H1 (cell line): ENCODE measurements around the gene C3. TPM values are rescaled to one million over a fixed set of nuclear protein-coding genes. Genes with fewer than 3 reads are reported as not detected.
A peak's percentile ranks its signal among the peaks of the same experiment; 100 is the strongest.

Experiments
- CTCF ChIA-PET: fragments of 300-600 bp; sonication (Branson Sonifier 250); formaldehyde crosslinking; loops from one replicate; lab custom pipeline; 2021; ENCODE audit not compliant: partially characterized antibody; lab: Charles Lee
- POLR2A ChIA-PET: fragments of 300-600 bp; sonication (Branson Sonifier 250); formaldehyde crosslinking; loops from one replicate; lab custom pipeline; 2021; ENCODE audit warnings: inconsistent platforms; ENCODE audit not compliant: partially characterized antibody; lab: Charles Lee
- DNase-seq, 2 experiments: peaks; one replicate each; pipeline versions ENCODE4 v3.0.0 to v3.0.0-alpha.2; 2010 to 2022; ENCODE audit warnings: low spot score in 2 of 2, low read depth in 1 of 2, mixed read lengths in 1 of 2
- FAIRE-seq: peaks from 2 replicates; lab custom pipeline; 2011; peaks lifted over from hg19 to GRCh38; lab: Jason Lieb, UNC
- H2AFZ ChIP-seq: 2 replicates; pipeline ENCODE4 v1.8.1; 2012; ENCODE audit warnings: low read length, inconsistent platforms
- H2AK5ac ChIP-seq: 2 replicates; pipeline ENCODE4 v1.6.1; 2013; ENCODE audit warnings: low read depth, low read length
- H2BK120ac ChIP-seq: replicated peaks from 2 replicates; pipeline ENCODE3; 2013; ENCODE audit warnings: low read depth, low read length, inconsistent platforms
- H2BK12ac ChIP-seq: 2 replicates; pipeline ENCODE4 v1.6.1; 2013; ENCODE audit warnings: low read depth, low read length
- H2BK15ac ChIP-seq: 2 replicates; pipeline ENCODE4 v1.6.1; 2013; ENCODE audit warnings: low read length
- H2BK20ac ChIP-seq: 2 replicates; pipeline ENCODE4 v1.6.1; 2013; ENCODE audit warnings: low read length
- H2BK5ac ChIP-seq: 2 replicates; pipeline ENCODE4 v1.6.1; 2013; ENCODE audit warnings: low read depth, low read length
- H3K14ac ChIP-seq: 2 replicates; pipeline ENCODE4 v1.6.1; 2013; ENCODE audit warnings: inconsistent platforms; ENCODE audit not compliant: insufficient read length
- H3K18ac ChIP-seq: 2 replicates; pipeline ENCODE4 v1.6.1; 2013; ENCODE audit warnings: low read length; ENCODE audit errors: extremely low read depth
- H3K23ac ChIP-seq: 2 replicates; pipeline ENCODE4 v1.6.1; 2013; ENCODE audit warnings: inconsistent platforms; ENCODE audit not compliant: insufficient read length
- H3K23me2 ChIP-seq: 2 replicates; pipeline ENCODE4 v1.6.1; 2013; ENCODE audit warnings: low read depth, low read length
- H3K27ac ChIP-seq: 2 replicates; pipeline ENCODE4 v1.6.1; 2011; ENCODE audit warnings: low read depth, low read length, inconsistent platforms
- H3K27me3 ChIP-seq, 4 experiments: replicated peaks in 1 of 4; 1 replicate in 1 of 4; 2 replicates in 3 of 4; pipeline versions ENCODE4 v1.6.1 to v1.8.1; 2011 to 2013; ENCODE audit warnings: low read length in 3 of 4, mild to moderate bottlenecking in 3 of 4, inconsistent platforms in 2 of 4, mixed read lengths in 2 of 4, moderate library complexity in 1 of 4; ENCODE audit not compliant: control insufficient read depth in 3 of 4, insufficient read depth in 3 of 4; ENCODE audit errors: extremely low read depth in 1 of 4
- H3K36me3 ChIP-seq, 4 experiments: 2 replicates each; pipeline versions ENCODE4 v1.6.1 to v1.8.1; 2011 to 2013; ENCODE audit warnings: mild to moderate bottlenecking in 4 of 4, low read length in 3 of 4, moderate library complexity in 2 of 4, control low read depth in 1 of 4, inconsistent platforms in 1 of 4; ENCODE audit not compliant: insufficient read depth in 4 of 4, control insufficient read depth in 2 of 4
- H3K4ac ChIP-seq: replicated peaks from 2 replicates; pipeline ENCODE3; 2013; ENCODE audit warnings: low read length, low read depth, mixed read lengths, inconsistent platforms; ENCODE audit not compliant: insufficient read length
- H3K4me1 ChIP-seq, 4 experiments: replicated peaks in 1 of 4; 1 replicate in 1 of 4; 2 replicates in 3 of 4; pipeline versions ENCODE4 v1.6.1 to v1.8.1; 2011 to 2013; ENCODE audit warnings: low read length in 3 of 4, inconsistent platforms in 2 of 4, mixed read lengths in 1 of 4; ENCODE audit not compliant: insufficient read depth in 4 of 4, control insufficient read depth in 3 of 4
- H3K4me2 ChIP-seq, 2 experiments: 2 replicates each; pipeline versions ENCODE4 v1.6.1 to v1.8.1; 2011 to 2013; ENCODE audit warnings: low read depth in 2 of 2, low read length in 2 of 2, control low read depth in 1 of 2, inconsistent platforms in 1 of 2, mild to moderate bottlenecking in 1 of 2; ENCODE audit not compliant: insufficient read depth in 1 of 2
- H3K4me3 ChIP-seq, 4 experiments: fragments of 200-600, 300-600 bp in 1 of 4; sonication (generic), shearing (Covaris generic), sonication (Bioruptor Twin) in 1 of 4; 2 replicates each; pipeline versions ENCODE4 v1.5.1 to v1.8.1; 2011 to 2016; ENCODE audit warnings: low read length in 4 of 4, low read depth in 3 of 4, control low read depth in 2 of 4, inconsistent platforms in 2 of 4, mild to moderate bottlenecking in 2 of 4, mixed read lengths in 1 of 4, moderate library complexity in 1 of 4; ENCODE audit not compliant: insufficient read depth in 2 of 4; ENCODE audit errors: extremely low read depth in 1 of 4
- H3K56ac ChIP-seq: replicated peaks from 2 replicates; pipeline ENCODE3; 2013; ENCODE audit warnings: low read depth, mild to moderate bottlenecking, mixed read lengths, low read length, inconsistent platforms; ENCODE audit not compliant: insufficient read length
- H3K79me1 ChIP-seq: 2 replicates; pipeline ENCODE4 v1.6.1; 2013; ENCODE audit warnings: low read depth, low read length, control low read depth
- H3K79me2 ChIP-seq, 2 experiments: 2 replicates each; pipeline versions ENCODE4 v1.6.1 to v1.8.1; 2012 to 2013; ENCODE audit warnings: low read length in 2 of 2, mild to moderate bottlenecking in 2 of 2, inconsistent platforms in 1 of 2; ENCODE audit not compliant: insufficient read depth in 2 of 2, control insufficient read depth in 1 of 2
- H3K9ac ChIP-seq, 4 experiments: replicated peaks in 1 of 4; 1 replicate in 1 of 4; 2 replicates in 3 of 4; pipeline versions ENCODE4 v1.6.1 to v1.8.1; 2011 to 2013; ENCODE audit warnings: low read depth in 3 of 4, low read length in 3 of 4, control low read depth in 2 of 4, mild to moderate bottlenecking in 2 of 4, moderate library complexity in 2 of 4, inconsistent platforms in 1 of 4; ENCODE audit errors: extremely low read depth in 1 of 4
- H3K9me3 ChIP-seq, 2 experiments: 2 replicates each; pipeline versions ENCODE4 v1.6.1 to v1.8.1; 2012 to 2013; ENCODE audit warnings: mild to moderate bottlenecking in 2 of 2, moderate library complexity in 2 of 2, control low read depth in 1 of 2, inconsistent platforms in 1 of 2, low read depth in 1 of 2, low read length in 1 of 2, mixed read lengths in 1 of 2; ENCODE audit not compliant: insufficient read depth in 2 of 2
- H4K20me1 ChIP-seq, 2 experiments: replicated peaks in 1 of 2; 2 replicates each; pipeline versions ENCODE3 to v1.8.1; 2011 to 2013; ENCODE audit warnings: inconsistent platforms in 2 of 2, low read length in 2 of 2, mild to moderate bottlenecking in 1 of 2; ENCODE audit not compliant: insufficient read depth in 2 of 2, control insufficient read depth in 1 of 2
- H4K5ac ChIP-seq: 2 replicates; pipeline ENCODE4 v1.6.1; 2013; ENCODE audit warnings: low read length, low read depth, mixed read lengths, inconsistent platforms; ENCODE audit not compliant: insufficient read length
- H4K8ac ChIP-seq: 2 replicates; pipeline ENCODE4 v1.8.0; 2013; ENCODE audit warnings: mild to moderate bottlenecking, moderate library complexity, low read length, inconsistent platforms; ENCODE audit not compliant: insufficient read depth; ENCODE audit errors: extremely low read depth
- H4K91ac ChIP-seq: replicated peaks from 2 replicates; pipeline ENCODE3; 2013; ENCODE audit warnings: low read length, mixed read lengths, inconsistent platforms; ENCODE audit not compliant: insufficient read length
- CBX5 ChIP-seq: fragments of 300-800, 300-1000 bp; sonication (generic); IDR thresholded peaks from 2 replicates; pipeline ENCODE4 v1.7.1; 2016; ENCODE audit warnings: antibody characterized with exemption, low read length, low read depth
- CHD1 ChIP-seq: IDR thresholded peaks from 2 replicates; pipeline ENCODE4 v1.6.1; 2012; ENCODE audit warnings: low read depth, low read length, improper control_type of control experiment
- CHD2 ChIP-seq: IDR thresholded peaks from 2 replicates; pipeline ENCODE4 v1.6.1; 2012; ENCODE audit warnings: low read length, improper control_type of control experiment
- EGR1 ChIP-seq: IDR thresholded peaks from 2 replicates; pipeline ENCODE4 v1.6.1; 2011; ENCODE audit warnings: low read depth, low read length, borderline replicate concordance
- GABPA ChIP-seq: IDR thresholded peaks from 2 replicates; pipeline ENCODE4 v1.6.1; 2011; ENCODE audit warnings: mild to moderate bottlenecking, low read length, moderate library complexity, borderline replicate concordance; ENCODE audit not compliant: insufficient read depth
- JUN ChIP-seq: IDR thresholded peaks from 2 replicates; pipeline ENCODE4 v1.6.1; 2011; ENCODE audit warnings: low read depth, mild to moderate bottlenecking, improper control_type of control experiment, low read length
- KDM5A ChIP-seq: fragments of 200-600 bp; IDR thresholded peaks from 2 replicates; pipeline ENCODE4 v1.7.1; 2012; ENCODE audit warnings: mild to moderate bottlenecking, low read length, inconsistent platforms, mixed read lengths
- SIX5 ChIP-seq: IDR thresholded peaks from 2 replicates; pipeline ENCODE4 v1.6.1; 2011; ENCODE audit warnings: mild to moderate bottlenecking, low read depth, low read length
- SP1 ChIP-seq: IDR thresholded peaks from 2 replicates; pipeline ENCODE4 v1.6.1; 2011; ENCODE audit warnings: low read depth, low read length
- SP4 ChIP-seq: IDR thresholded peaks from 2 replicates; pipeline ENCODE4 v1.6.1; 2012; ENCODE audit warnings: low read length, inconsistent platforms
- WGBS, 2 experiments: shearing (Covaris generic) in 1 of 2; methylation state at CpG; one replicate each; pipeline versions ENCODE4 v1.1.6 to v1.1.7; 2013 to 2015; ENCODE audit warnings: low lambda C conversion rate in 2 of 2, mixed read lengths in 2 of 2, inconsistent platforms in 1 of 2, low coverage in 1 of 2, missing lambda C conversion rate in 1 of 2; ENCODE audit not compliant: insufficient replicate concordance in 2 of 2, insufficient coverage in 1 of 2, insufficient read length in 1 of 2; ENCODE audit errors: extremely low coverage in 1 of 2, missing lambda C conversion rate in 1 of 2; 5-methylcytosine and 5-hydroxymethylcytosine counted together
- polyA plus RNA-seq, 7 experiments: library from polyadenylated mRNA; depleted of rRNA in 3 of 7; stranded (reverse) in 5 of 7; unstranded in 2 of 7; fragments of >200 nt in 5 of 7; fragments of 200-250 nt in 2 of 7; gene quantifications; 1 replicate in 5 of 7; 2 replicates in 1 of 7; 4 replicates in 1 of 7; pipeline versions ENCODE4 v1.2.1 to v1.2.3, GENCODE V29; 2011 to 2013; ENCODE audit warnings: missing spikeins in 2 of 7, mixed read lengths in 2 of 7
- total RNA-seq: library from RNA; stranded (reverse); fragmentation: NEBNext Ultra II Directional; extraction: Animal tissue kit (Norgen Biotek cat#: 25700); gene quantifications from 2 replicates; pipeline ENCODE4 v1.2.1, GENCODE V29; 2021
- TF ChIP-seq, protein P1 (sequence below): IDR thresholded peaks from 2 replicates; pipeline ENCODE4 v1.6.1; 2012; ENCODE audit warnings: low read length, inconsistent platforms

The C3 gene
- total and polyA plus RNA-seq, 2 of the 8 experiments (the other 6 are each of a cell fraction or from before 2014, with no cell fraction given) = 6.4 to 12.8 TPM

DNA sequence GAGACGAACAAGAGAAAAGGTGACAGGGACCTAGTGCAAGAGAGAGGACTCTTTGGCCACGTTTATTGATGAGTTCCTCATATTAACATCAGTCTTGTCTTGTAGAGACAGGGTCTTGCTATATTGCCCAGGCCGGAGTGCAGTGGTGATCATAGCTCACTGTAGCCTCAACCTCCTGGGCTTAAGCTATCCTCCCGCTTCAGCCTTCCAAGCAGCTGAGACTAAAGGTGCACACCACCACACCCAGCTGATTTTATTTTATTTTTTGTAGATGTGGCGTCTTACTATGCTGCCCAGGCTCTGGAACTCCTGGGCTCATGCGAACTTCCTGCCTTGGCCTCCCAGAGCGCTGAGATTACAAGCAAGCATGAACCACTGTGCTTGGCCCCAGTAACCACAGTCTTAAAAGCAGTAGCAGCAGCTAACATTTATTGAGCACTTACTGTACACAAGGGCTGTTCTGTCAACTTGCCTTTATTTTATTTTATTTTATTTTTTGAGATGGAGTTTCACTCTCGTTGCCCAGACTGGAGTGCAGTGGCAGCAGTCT is 47.9 kb upstream of the C3 start:
- Histone ChIP-seq H3K36me3 (no peaks in the 10 kb centered on the region), H3K9me3 (no peaks in the 10 kb centered on the region), H2BK12ac (no peak overlapping the region), H3K4me3 (peak overlapping the region; percentile 55 to 84 (median 83); a peak in 7 of 8 replicates), H3K4ac (no peak overlapping the region), H4K20me1 (no peaks in the 10 kb centered on the region), H3K9ac (no peak overlapping the region), H2BK15ac (peak overlapping the region; percentile 46; the same call in 1 of the 2 replicates), H2BK120ac (no peak overlapping the region), H2AK5ac (no peak overlapping the region), H3K4me2 (peak overlapping the region; percentile 87 to 99), H3K14ac (no peak overlapping the region), H3K56ac (no peak overlapping the region), H2BK5ac (no peak overlapping the region), H3K27ac (no peak overlapping the region), H3K4me1 (peaks cover 3 to 11% (median 8%) of the 10 kb centered on the region in 4 experiments), H4K91ac (no peak overlapping the region), H3K23ac (no peak overlapping the region), H4K5ac (no peak overlapping the region), H4K8ac (no peak overlapping the region), H3K79me1 (peaks cover 10% of the 10 kb centered on the region), H3K18ac (no peak overlapping the region), H3K23me2 (peaks cover 15% of the 10 kb centered on the region), H2AFZ (0 out of 2 replicates have a peak overlapping the region, but pooled peaks have one; percentile 9), H2BK20ac (no peak overlapping the region), H3K27me3 (no peaks in the 10 kb centered on the region), H3K79me2 (peaks cover 0 to 7% of the 10 kb centered on the region in 2 experiments; a peak in 2 of 4 replicates)
- DNase-seq (no peak), FAIRE-seq (no peak)
- TF ChIP-seq SP1 = no peak
- no peak for TF ChIP-seq KDM5A
- no peak for TF ChIP-seq SIX5
- TF ChIP-seq, protein P1, sequence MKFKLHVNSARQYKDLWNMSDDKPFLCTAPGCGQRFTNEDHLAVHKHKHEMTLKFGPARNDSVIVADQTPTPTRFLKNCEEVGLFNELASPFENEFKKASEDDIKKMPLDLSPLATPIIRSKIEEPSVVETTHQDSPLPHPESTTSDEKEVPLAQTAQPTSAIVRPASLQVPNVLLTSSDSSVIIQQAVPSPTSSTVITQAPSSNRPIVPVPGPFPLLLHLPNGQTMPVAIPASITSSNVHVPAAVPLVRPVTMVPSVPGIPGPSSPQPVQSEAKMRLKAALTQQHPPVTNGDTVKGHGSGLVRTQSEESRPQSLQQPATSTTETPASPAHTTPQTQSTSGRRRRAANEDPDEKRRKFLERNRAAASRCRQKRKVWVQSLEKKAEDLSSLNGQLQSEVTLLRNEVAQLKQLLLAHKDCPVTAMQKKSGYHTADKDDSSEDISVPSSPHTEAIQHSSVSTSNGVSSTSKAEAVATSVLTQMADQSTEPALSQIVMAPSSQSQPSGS = no peak
- no peak for TF ChIP-seq SP4
- TF ChIP-seq CBX5 = no peak
- no peak for TF ChIP-seq CHD1
- no peak for TF ChIP-seq GABPA
- no peak for TF ChIP-seq JUN
- no peak for TF ChIP-seq CHD2
- TF ChIP-seq EGR1 = no peak
- ChIA-PET CTCF (interaction anchor here (0.6 to 4.4 kb wide), 20 partner anchors 15 to 642 kb away, joined by 3 to 31 read pairs (median 4); partner anchors contain the start of gene GPR108), POLR2A (interaction anchor here (1.1 to 5.7 kb wide), 10 partner anchors 9 to 92 kb away, joined by 3 to 53 read pairs (median 4); partner anchors contain the start of gene GPR108)
- WGBS, 2 experiments = 86% methylated on average over 8 of the region's 8 CpGs; no CpG with 5 or more reads in 1 of the 2 experiments
